ENCODE data around the gene VWA1. TPM values are rescaled to one million over a fixed set of nuclear protein-coding genes. Genes with fewer than 3 reads are reported as not detected.
A peak's percentile ranks its signal among the peaks of the same experiment; 100 is the strongest.
"Not testable (repeated sequence)": the region's sequence is repeated elsewhere in the genome, so short reads cannot be mapped to it uniquely, and the experiment has no call there.

Gene VWA1
- total RNA-seq, 2 donors from 2014 or later = 47.1 to 55.5 TPM

GRCh38 chr1:1461721-1462317 is 26.3 kb downstream of the VWA1 start:
- Histone ChIP-seq H3K27ac (peak overlapping the region in 3 of 4 donors; percentile 64 to 80 (median 71)), H3K4me3 (peak overlapping the region in 1 of 2 donors; percentile 16)
- intact Hi-C loops (cut with DNase I) = no loop called here

GRCh38 chr1:1462318-1462966 is 27.0 kb downstream of the VWA1 start:
- Histone ChIP-seq H3K36me3 (replicated peaks in 1 of 2; ENCODE audit: insufficient read depth in 1 of 2, low read depth in 2 of 2) (no peaks in the 10 kb centered on the region), H3K4me1 (peaks cover 8% of the 10 kb centered on the region), H3K27me3 (no peaks in the 10 kb centered on the region), H3K9me3 (no peaks in the 10 kb centered on the region), H3K27ac (peak overlapping the region; percentile 32 to 80 (median 68)), H3K4me3 (peak overlapping the region in 1 of 2 donors; percentile 16)
- peak; percentile 60 to 84 (median 76) for DNase-seq
- peak; percentile 86 for ATAC-seq
- no peak for TF ChIP-seq CTCF (IDR thresholded peaks at IDR 0.05)
- TF ChIP-seq POLR2A (IDR thresholded peaks at IDR 0.05) = peak in 2 of 3 donors; percentile 38 to 44
- whole genome bisulfite sequencing, 2 donors = 35 to 52% methylated on average over 7 to 17 of the region's 26 CpGs
- intact Hi-C loops (cut with DNase I) = no loop called here

More at GRCh38 chr1:1461721-1462317, 26.3 kb downstream of the VWA1 start:
- H3K9me3 ChIP-seq = no peaks in the 10 kb centered on the region
- TF ChIP-seq POLR2A (IDR thresholded peaks at IDR 0.05) (no peak), CTCF (IDR thresholded peaks at IDR 0.05) (no peak)
- peak in 1 of 4 donors; percentile 23 for DNase-seq
- H3K4me1 ChIP-seq = peaks cover 8% of the 10 kb centered on the region
- no peaks in the 10 kb centered on the region for H3K27me3 ChIP-seq
- no peaks in the 10 kb centered on the region for H3K36me3 ChIP-seq (replicated peaks in 1 of 2; ENCODE audit: insufficient read depth in 1 of 2, low read depth in 2 of 2)
- ATAC-seq = peak; percentile 23
- 27 to 54% methylated on average over 3 to 18 of the region's 18 CpGs for WGBS, 2 donors

- intact Hi-C loops (cut with DNase I) = no loop called here
- no peak overlapping the region for H3K4me3 ChIP-seq
- ATAC-seq = no peak
- H3K4me1 ChIP-seq = peaks cover 8% of the 10 kb centered on the region
- no peaks in the 10 kb centered on the region for H3K9me3 ChIP-seq
- no peaks in the 10 kb centered on the region for H3K36me3 ChIP-seq (replicated peaks in 1 of 2; ENCODE audit: insufficient read depth in 1 of 2, low read depth in 2 of 2)
- WGBS, 2 donors = 91 to 95% methylated on average over 6 to 7 of the region's 7 CpGs
- H3K27me3 ChIP-seq = no peaks in the 10 kb centered on the region
- no peak for TF ChIP-seq POLR2A (IDR thresholded peaks at IDR 0.05)
- no peak for TF ChIP-seq CTCF (IDR thresholded peaks at IDR 0.05)
- H3K27ac ChIP-seq = peak overlapping the region; percentile 32 to 80 (median 68)
- DNase-seq = no peak
These were observed 27.8 kb downstream of the VWA1 start for GRCh38 chr1:1463312-1463711.

GRCh38 chr1:1468196-1468985 is 32.9 kb downstream of the VWA1 start:
- H3K27me3 ChIP-seq; intact Hi-C loops (cut with DNase I); H3K4me3 ChIP-seq; ATAC-seq; H3K9me3 ChIP-seq; H3K36me3 ChIP-seq (replicated peaks in 1 of 2; ENCODE audit: insufficient read depth in 1 of 2, low read depth in 2 of 2); H3K27ac ChIP-seq; DNase-seq: not testable (repeated sequence)
- WGBS, 2 donors = 73 to 79% methylated on average over 2 to 27 of the region's 44 CpGs
- peaks cover 18% of the 10 kb centered on the region for H3K4me1 ChIP-seq
